ENCODE data around the gene LRRC23. TPM values are rescaled to one million over a fixed set of nuclear protein-coding genes. Genes with fewer than 3 reads are reported as not detected.
"Not testable (repeated sequence)": the region's sequence is repeated elsewhere in the genome, so short reads cannot be mapped to it uniquely, and the experiment has no call there.

The LRRC23 gene, protein sequence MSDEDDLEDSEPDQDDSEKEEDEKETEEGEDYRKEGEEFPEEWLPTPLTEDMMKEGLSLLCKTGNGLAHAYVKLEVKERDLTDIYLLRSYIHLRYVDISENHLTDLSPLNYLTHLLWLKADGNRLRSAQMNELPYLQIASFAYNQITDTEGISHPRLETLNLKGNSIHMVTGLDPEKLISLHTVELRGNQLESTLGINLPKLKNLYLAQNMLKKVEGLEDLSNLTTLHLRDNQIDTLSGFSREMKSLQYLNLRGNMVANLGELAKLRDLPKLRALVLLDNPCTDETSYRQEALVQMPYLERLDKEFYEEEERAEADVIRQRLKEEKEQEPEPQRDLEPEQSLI
- 4.9 TPM for polyA plus RNA-seq

DNA sequence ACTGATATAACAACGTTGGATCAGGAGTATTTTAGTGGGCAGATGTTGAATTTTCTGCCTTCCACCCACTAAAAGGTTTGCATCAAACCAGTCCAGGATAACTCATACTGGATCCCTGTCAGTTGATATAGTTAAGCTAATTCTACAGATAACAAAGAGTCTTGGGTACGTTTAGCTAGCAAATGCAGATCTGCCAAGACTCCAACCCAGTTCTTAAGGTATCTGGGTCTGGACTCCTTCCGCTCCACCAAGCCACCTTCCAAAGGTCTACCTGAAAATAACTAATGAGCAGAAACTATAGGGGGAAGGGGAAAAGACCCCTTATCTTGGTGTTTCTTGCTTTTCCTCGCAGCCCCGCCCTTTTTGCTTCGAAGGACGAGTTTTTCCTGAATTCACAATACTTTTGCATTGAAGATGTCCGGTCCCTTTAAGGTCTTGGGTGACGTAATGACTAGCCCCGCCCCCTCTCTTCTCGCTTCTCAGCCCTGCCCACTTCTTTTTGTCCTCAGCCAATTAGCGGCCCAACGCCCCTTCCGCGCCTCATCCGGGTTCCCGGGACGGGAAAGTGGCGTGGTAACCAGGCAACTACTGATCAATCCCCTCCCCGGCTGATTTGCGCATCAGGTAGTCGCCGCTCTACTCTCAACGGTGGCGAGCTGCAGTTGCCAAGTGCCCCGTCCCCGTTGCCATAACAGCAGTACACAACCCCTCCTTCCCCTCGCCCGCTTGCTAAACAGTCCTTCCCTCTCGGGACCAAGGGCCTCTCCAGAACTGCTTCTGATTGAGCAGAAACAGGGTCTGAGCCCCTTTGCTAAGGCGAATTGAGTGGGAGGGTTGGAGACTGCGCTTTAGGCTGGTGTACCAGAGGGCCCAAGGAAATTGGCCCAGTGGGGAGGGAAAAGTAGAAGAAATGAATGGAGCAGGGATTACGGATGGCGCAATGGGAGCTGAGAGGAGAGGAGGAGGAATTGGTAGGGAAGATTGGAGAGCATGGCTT lies at the start of gene LRRC23:
Gene LRRC23, plus strand, starts transcription at position 543 of the 997 bp plus-strand sequence. CDS start 812 bp downstream, outside the sequence.
- no peaks in the 10 kb centered on the region for H3K27me3 Mint-ChIP-seq
- no peaks in the 10 kb centered on the region for H3K9me3 Mint-ChIP-seq
- peaks cover 1% of the 10 kb centered on the region for H3K36me3 Mint-ChIP-seq
- H3K4me1 Mint-ChIP-seq: peaks cover 3 to 6% (median 6%) of the 10 kb centered on the region in 3 donors
- peak within 1 kb of the TSS in 1 of 3 donors; percentile 49 for H3K27ac Mint-ChIP-seq
- H3K4me3 Mint-ChIP-seq: peak within 1 kb of the TSS in 2 of 4 donors; percentile 30 to 57

DNA sequence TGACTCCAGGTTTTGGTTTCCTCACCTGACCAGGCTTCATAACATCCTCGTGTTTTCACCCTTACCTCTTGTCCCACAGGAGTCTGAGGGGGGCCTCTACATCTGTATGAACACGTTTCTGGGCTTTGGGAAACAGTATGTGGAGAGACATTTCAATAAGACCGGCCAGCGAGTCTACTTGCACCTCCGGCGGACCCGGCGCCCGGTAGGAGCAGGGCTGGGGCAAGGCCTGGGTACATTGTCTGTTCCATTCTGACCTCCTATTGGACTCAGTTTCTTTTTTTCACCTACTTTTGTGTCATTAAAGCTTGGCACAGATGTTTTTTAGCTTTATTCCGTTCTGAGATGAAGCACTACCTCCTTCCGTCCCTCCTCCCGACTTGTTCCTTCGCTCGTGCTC lies 49.3 kb upstream of the LRRC23 start:
- H3K27ac Mint-ChIP-seq: no peak overlapping the region

DNA sequence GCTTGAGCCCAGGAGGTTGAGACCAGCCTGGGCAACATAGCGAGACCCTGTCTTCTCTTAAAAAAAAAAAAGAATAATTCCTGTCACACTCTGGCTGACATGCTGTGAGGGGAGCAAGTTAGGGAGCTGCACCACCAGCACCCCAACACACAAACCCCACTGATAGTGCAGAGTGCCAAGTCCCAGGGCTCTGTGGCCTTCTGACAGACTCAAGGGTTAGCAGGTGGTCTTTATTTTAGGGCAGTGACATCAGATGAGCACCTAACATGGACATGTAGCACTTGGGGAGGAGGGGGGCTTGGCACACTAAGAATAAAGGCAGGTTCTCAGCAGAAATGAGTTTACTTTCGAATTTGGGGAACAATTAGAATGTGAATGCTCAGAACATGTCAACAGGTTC lies 45.8 kb upstream of the LRRC23 start:
- H3K27ac Mint-ChIP-seq: no peak overlapping the region

More for the DNA sequence above, 49.3 kb upstream of the LRRC23 start:
- Mint-ChIP-seq H3K9me3 (no peaks in the 10 kb centered on the region), H3K36me3 (peaks cover 13% of the 10 kb centered on the region), H3K4me1 (peaks cover 8 to 14% (median 14%) of the 10 kb centered on the region in 3 donors), H3K27me3 (no peaks in the 10 kb centered on the region), H3K4me3 (no peak overlapping the region)

DNA sequence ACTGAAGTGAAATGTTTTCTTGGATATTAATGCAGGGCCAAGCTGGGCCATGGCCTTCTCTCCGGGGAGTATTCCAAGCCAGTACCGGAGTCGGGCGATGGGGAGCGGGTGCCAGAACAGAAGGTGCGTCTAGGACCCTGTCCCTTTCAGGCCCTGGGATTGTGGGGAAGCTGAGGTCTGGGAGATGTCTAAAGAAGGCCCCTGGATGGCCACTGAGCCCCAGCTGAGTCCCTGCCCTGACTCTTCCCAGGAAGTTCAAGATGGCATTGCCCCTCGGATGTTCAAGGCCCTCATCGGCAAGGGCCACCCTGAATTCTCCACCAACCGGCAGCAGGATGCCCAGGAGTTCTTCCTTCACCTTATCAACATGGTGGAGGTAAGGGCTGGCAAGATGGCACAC lies 44.5 kb upstream of the LRRC23 start:
- H3K4me1 Mint-ChIP-seq: peaks cover 0 to 5% (median 2%) of the 10 kb centered on the region in 3 donors
- no peaks in the 10 kb centered on the region for H3K27me3 Mint-ChIP-seq
- no peak overlapping the region for H3K27ac Mint-ChIP-seq
- peak overlapping the region in 1 of 4 donors; percentile 14 for H3K4me3 Mint-ChIP-seq
- peaks cover 13% of the 10 kb centered on the region for H3K36me3 Mint-ChIP-seq
- no peaks in the 10 kb centered on the region for H3K9me3 Mint-ChIP-seq

More for the DNA sequence above, 45.8 kb upstream of the LRRC23 start:
- Mint-ChIP-seq H3K27me3 (no peaks in the 10 kb centered on the region), H3K36me3 (peaks cover 13% of the 10 kb centered on the region), H3K9me3 (no peaks in the 10 kb centered on the region), H3K4me1 (peaks cover 2 to 6% (median 2%) of the 10 kb centered on the region in 3 donors), H3K4me3 (no peak overlapping the region)

DNA sequence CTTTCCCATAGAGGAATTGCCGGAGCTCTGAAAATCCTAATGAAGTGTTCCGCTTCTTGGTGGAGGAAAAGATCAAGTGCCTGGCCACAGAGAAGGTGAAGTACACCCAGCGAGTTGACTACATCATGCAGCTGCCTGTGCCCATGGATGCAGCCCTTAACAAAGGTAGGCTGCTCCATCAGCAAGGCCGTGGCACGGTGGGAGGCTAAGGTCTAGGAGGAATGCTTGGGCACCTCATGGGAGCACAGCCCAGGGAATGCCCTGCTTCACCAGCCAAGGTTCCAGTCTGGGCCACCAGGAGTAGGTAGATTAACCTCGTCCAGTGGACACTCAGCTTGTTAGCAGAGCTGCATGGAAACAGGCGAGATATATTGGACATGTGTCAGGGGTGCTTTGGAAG lies 43.7 kb upstream of the LRRC23 start:
- Mint-ChIP-seq H3K9me3 (no peaks in the 10 kb centered on the region), H3K27ac (no peak overlapping the region), H3K4me1 (peaks cover 0 to 5% (median 2%) of the 10 kb centered on the region in 3 donors), H3K36me3 (peaks cover 10% of the 10 kb centered on the region), H3K4me3 (peak overlapping the region in 1 of 4 donors; percentile 74), H3K27me3 (no peaks in the 10 kb centered on the region)

DNA sequence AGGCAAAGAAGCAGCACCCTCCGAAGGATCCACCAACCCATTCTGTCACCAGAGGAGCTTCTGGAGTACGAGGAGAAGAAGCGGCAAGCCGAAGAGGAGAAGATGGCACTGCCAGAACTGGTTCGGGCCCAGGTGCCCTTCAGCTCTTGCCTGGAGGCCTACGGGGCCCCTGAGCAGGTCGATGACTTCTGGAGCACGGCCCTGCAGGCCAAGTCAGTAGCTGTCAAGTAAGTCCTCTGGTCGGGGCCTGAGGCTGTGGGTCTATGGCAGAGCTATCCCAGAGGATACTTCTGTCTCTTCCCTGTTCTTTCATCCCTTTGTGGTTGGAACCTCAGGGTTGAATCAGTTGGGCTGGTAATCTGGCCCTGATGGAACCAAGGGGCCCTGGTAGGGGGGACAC lies 43.2 kb upstream of the LRRC23 start:
- Mint-ChIP-seq H3K4me3 (peak overlapping the region in 1 of 4 donors; percentile 74), H3K36me3 (peaks cover 10% of the 10 kb centered on the region), H3K27ac (no peak overlapping the region), H3K4me1 (peaks cover under 1 to 5% (median 2%) of the 10 kb centered on the region in 3 donors), H3K9me3 (no peaks in the 10 kb centered on the region), H3K27me3 (no peaks in the 10 kb centered on the region)

DNA sequence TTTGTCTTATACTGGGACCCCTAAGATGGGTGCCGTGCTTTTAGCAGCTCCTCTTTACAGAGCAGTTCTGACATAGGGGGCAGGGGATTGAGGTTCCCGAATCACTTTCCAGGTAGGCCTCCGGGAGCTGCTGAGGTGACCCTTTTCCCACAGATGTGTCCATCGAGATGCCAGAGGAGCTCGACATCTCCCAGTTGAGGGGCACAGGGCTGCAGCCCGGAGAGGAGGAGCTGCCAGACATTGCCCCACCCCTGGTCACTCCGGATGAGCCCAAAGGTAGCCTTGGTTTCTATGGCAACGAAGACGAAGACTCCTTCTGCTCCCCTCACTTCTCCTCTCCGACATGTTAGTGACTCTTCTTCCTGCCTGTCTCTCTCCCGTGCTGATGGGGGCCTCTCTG lies 41.6 kb upstream of the LRRC23 start:
- Mint-ChIP-seq H3K4me3 (peak overlapping the region in 1 of 4 donors; percentile 43), H3K27ac (no peak overlapping the region), H3K36me3 (peaks cover 2% of the 10 kb centered on the region), H3K9me3 (no peaks in the 10 kb centered on the region), H3K4me1 (peaks cover 0 to 3% (median 0%) of the 10 kb centered on the region in 3 donors), H3K27me3 (no peaks in the 10 kb centered on the region)

DNA sequence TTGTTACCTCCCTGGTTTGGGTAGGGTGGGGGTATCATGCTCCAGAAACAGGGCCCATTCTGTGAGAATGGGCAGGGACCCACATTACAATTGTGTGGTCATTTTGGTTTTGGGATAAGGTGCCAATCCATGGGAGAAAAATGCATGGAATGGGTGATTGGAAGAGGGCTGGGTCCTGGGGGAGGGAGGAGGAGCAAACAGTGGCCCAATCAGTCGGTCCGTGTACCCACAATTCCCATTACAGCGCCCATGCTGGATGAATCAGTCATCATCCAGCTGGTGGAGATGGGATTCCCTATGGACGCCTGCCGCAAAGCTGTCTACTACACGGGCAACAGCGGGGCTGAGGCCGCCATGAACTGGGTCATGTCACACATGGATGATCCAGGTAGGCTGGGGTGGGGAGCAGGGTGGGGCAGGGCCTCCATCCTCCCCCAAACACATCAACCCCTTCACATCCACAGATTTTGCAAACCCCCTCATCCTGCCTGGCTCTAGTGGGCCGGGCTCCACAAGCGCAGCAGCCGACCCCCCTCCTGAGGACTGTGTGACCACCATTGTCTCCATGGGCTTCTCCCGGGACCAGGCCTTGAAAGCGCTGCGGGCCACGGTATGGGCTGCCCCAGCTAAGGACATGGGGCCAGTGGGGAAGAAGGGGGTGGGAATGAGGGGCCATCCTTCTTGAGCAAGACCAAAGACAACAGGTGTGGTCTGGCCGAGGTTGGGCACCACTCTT lies 40.9 kb upstream of the LRRC23 start:
- Mint-ChIP-seq H3K27ac (no peak overlapping the region), H3K36me3 (peaks cover 2% of the 10 kb centered on the region), H3K4me1 (peaks cover 4 to 8% (median 5%) of the 10 kb centered on the region in 3 donors), H3K4me3 (peak overlapping the region in 3 of 4 donors; percentile 17 to 52 (median 41)), H3K27me3 (no peaks in the 10 kb centered on the region), H3K9me3 (no peaks in the 10 kb centered on the region)

DNA sequence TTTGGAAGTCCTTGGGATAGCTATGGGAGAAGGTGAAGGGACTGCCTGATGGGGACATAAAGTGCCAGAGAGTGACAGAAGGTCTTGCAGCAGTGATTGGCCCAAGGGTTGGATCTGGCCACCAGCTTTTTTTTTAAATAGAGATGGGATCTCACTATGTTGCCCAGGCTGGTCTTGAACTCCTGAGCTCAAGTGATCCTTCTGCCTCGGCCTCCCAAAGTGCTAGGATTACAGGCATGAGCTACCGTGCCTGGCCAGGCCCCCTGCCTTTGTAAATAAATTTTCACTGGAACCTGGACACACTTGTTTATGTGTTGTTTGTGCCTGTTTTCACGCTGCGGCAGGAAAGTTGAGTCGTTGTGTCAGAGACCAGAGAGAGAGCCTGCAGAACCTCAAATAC lies 39.3 kb upstream of the LRRC23 start:
- Mint-ChIP-seq H3K27ac (peak overlapping the region in 2 of 3 donors; percentile 26 to 39), H3K4me1 (peaks cover 14 to 17% (median 15%) of the 10 kb centered on the region in 3 donors)
- H3K36me3 Mint-ChIP-seq: not testable (repeated sequence)

DNA sequence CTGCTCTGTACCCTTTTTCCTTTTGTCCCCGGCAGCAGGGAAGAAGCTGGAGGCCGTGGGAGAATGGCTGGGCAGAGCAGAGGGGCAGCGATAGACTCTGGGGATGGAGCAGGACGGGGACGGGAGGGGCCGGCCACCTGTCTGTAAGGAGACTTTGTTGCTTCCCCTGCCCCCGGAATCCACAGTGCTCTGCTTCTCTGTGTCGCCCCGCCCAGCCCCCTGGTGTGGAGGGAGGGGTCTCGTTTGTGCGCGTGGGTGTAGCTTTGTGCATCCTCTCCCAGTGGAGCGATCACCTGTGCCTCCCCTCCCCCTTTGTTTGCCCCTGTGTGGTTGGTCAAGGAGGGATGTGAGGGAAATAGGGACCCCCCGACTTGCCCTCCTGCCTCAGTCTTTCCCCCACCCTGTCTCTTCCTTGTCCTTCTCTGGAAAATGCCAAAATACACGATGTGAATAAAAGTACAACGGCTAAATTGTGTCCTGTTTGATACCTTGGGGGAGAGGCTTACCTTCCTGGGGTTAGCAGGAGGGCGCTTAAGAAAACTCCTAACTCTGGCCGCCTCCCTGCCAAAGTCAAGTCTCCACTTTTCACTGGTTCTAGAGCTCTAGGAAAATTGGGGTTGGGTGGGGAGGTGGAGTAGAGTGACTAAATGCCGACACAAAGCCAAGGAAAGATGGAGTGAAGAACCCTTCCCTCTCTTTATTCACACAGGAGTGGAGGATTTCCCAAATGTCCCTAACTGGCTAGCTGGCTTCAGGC lies 38.3 kb upstream of the LRRC23 start:
- Mint-ChIP-seq H3K36me3 (no peaks in the 10 kb centered on the region), H3K4me1 (peaks cover 14 to 24% (median 24%) of the 10 kb centered on the region in 3 donors), H3K27me3 (no peaks in the 10 kb centered on the region), H3K9me3 (no peaks in the 10 kb centered on the region), H3K27ac (peak overlapping the region in 2 of 3 donors; percentile 8 to 79), H3K4me3 (peak overlapping the region; percentile 93 to 98 (median 94))

More for the DNA sequence above, 39.3 kb upstream of the LRRC23 start:
- peak overlapping the region in 3 of 4 donors; percentile 12 to 77 (median 64) for H3K4me3 Mint-ChIP-seq
- H3K9me3 Mint-ChIP-seq, H3K27me3 Mint-ChIP-seq: not testable (repeated sequence)

DNA sequence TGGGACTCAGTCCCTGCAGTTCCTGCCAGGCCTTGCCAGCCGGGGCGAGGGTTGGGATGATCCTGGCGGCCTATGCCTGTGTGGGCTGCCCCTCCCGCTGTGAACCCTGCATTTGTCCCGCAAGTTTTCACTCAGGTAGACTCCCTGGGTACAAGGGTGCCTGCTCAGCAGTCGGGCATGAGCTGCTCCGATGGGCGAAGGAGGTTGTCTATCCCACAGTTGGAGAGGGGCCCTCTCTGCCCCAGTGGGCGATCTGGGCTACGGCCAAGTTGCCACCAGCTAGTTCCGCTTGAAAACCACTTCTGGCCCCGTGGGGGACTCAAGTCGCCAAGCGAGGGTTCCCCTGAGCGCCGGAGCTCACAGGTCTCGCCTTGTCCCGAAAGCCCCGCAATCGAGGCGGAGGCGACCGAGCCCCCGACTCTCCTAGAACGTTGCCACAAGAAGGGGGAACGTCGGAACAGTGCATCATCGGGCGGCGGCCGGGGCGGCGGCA lies 37.7 kb upstream of the LRRC23 start:
- Mint-ChIP-seq H3K27me3 (no peaks in the 10 kb centered on the region), H3K27ac (peak overlapping the region; percentile 8 to 79 (median 78)), H3K9me3 (no peaks in the 10 kb centered on the region), H3K4me1 (peaks cover 18 to 29% (median 27%) of the 10 kb centered on the region in 3 donors), H3K4me3 (peak overlapping the region; percentile 93 to 98 (median 94)), H3K36me3 (no peaks in the 10 kb centered on the region)

DNA sequence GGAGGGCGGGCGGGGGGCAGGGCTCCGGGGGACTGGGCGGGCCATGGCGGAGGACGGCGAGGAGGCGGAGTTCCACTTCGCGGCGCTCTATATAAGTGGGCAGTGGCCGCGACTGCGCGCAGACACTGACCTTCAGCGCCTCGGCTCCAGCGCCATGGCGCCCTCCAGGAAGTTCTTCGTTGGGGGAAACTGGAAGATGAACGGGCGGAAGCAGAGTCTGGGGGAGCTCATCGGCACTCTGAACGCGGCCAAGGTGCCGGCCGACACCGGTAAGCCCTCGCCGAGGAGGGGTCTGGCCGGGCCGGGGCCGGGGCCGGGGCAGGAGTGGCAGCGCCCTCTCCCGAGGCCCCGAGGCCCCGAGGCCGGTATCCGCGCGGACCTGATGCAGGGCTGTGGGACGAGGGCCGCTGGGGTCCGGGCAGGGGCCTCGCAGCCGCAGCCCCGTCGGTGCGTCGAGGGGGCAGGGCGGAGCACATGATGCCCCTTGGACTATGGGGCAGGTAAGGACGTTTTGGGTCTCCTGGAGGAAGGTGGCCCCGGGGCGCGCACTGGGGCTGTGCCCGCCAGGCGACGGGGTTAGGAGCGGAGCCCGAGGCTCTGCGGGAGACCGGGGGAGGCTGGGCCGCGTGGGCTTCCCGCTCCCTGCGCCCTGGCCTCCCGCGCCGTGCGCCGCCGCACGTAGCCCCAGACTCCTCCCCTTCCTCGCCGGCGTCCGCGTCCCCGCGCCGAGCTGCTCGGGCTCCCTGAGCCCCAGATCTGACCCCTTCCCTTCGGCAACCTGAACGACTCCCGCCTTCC lies 37.0 kb upstream of the LRRC23 start, which contains the start of gene TPI1:
Gene TPI1, plus strand, starts transcription at position 119 of the 798 bp plus-strand sequence. Its CDS starts 36 bp downstream, at position 155.
- Mint-ChIP-seq H3K9me3 (no peaks in the 10 kb centered on the region), H3K36me3 (peaks cover 1% of the 10 kb centered on the region), H3K4me1 (peaks cover 23 to 33% (median 33%) of the 10 kb centered on the region in 3 donors), H3K27ac (peak within 1 kb of the TSS; percentile 84 to 98 (median 90)), H3K27me3 (no peaks in the 10 kb centered on the region), H3K4me3 (peak within 1 kb of the TSS; percentile 93 to 98 (median 96))
